Measurements from ENCODE around the gene SERPINB6.
"Not testable (repeated sequence)": the region's sequence is repeated elsewhere in the genome, so short reads cannot be mapped to it uniquely, and the experiment has no call there.

The SERPINB6 gene

GRCh38 chr6:2978923-2979322 is 7.6 kb upstream of the SERPINB6 start:
- DNase-seq (ENCODE audit: extremely low spot score) = no peak
- ChIA-PET POLR2A (no interaction called here), CTCF (interaction anchor here (1.1 to 6.2 kb wide), 3 partner anchors 10 to 35 kb away, joined by 3 to 40 read pairs (median 7); no protein-coding TSS in a partner anchor)
- no peak for TF ChIP-seq CTCF (IDR thresholded peaks at IDR 0.05; ENCODE audit: control extremely low read depth, extremely low read depth, low read depth, missing control alignments)

- no peak for DNase-seq (ENCODE audit: extremely low spot score)
- no peak for TF ChIP-seq CTCF (IDR thresholded peaks at IDR 0.05; ENCODE audit: control extremely low read depth, extremely low read depth, low read depth, missing control alignments)
- POLR2A ChIA-PET = no interaction called here
- CTCF ChIA-PET = interaction anchor here (1.4 to 6.2 kb wide), 2 partner anchors 11 to 132 kb away, joined by 4 to 40 read pairs; no protein-coding TSS in a partner anchor
These were observed 6.6 kb upstream of the SERPINB6 start for GRCh38 chr6:2977799-2978590.

DNA sequence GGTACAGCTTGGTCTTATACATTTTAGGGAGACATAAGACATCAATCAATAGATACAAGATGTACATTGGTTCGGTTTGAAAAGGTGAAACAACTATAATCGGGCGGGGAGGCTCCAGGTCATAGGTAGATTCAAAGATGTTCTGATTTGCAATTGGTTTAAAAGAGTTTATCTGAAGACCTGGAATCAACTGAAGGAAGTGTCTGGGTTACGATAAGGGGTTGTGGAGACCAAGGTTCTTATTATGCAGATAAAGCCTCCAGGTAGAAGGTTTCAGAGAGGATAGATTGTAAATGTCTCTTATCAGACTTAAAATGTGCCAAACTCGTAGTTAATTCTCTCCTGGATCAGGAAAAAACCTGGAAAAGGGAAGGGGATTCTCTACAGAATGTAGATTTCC is 5.9 kb upstream of the SERPINB6 start:
- DNase-seq (ENCODE audit: extremely low spot score) = no peak
- CTCF ChIA-PET = interaction anchor here (1.4 to 6.2 kb wide), 2 partner anchors 12 to 131 kb away, joined by 4 to 40 read pairs; no protein-coding TSS in a partner anchor
- TF ChIP-seq CTCF (IDR thresholded peaks at IDR 0.05; ENCODE audit: control extremely low read depth, extremely low read depth, low read depth, missing control alignments) = no peak
- POLR2A ChIA-PET = no interaction called here

DNA sequence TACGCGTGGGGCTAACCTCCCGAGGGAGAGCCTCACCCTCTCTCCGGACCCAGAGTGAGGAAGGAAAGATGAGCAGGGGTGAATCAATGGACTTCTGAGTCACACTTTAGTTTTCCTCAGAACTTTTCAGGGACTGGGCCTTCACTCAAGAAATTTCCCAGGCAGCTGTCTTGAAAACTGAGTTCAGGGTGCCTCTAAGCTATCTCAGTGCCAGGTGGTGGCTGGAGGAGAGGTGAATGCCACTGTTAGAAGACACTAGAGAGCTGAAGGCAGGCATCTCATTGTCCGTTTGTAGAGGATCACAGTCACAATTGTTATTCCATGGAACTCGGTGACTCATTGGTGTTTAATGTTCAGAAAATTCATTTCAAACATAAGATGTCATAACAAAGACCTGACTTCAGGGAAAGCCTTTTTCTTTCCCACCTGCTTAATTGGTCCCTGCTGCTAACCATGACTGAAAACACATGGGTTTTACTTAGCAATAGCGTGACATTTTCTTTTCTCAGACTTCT is 5.3 kb upstream of the SERPINB6 start:
- no peak for DNase-seq (ENCODE audit: extremely low spot score)
- TF ChIP-seq CTCF (IDR thresholded peaks at IDR 0.05; ENCODE audit: control extremely low read depth, extremely low read depth, low read depth, missing control alignments) = no peak
- ChIA-PET POLR2A (no interaction called here), CTCF (interaction anchor here (1.7 to 6.2 kb wide), 2 partner anchors 12 to 24 kb away, joined by 6 to 40 read pairs; no protein-coding TSS in a partner anchor)

- ChIA-PET POLR2A (no interaction called here), CTCF (interaction anchor here (1.0 to 6.2 kb wide), 5 partner anchors 8 to 276 kb away, joined by 3 to 40 read pairs (median 4); no protein-coding TSS in a partner anchor)
- DNase-seq (ENCODE audit: extremely low spot score) = no peak
- no peak for TF ChIP-seq CTCF (IDR thresholded peaks at IDR 0.05; ENCODE audit: control extremely low read depth, extremely low read depth, low read depth, missing control alignments)
These were observed 4.7 kb upstream of the SERPINB6 start for GRCh38 chr6:2976060-2976459.

GRCh38 chr6:2973676-2974075 is 2.3 kb upstream of the SERPINB6 start:
- no peak for DNase-seq (ENCODE audit: extremely low spot score)
- CTCF ChIA-PET = interaction anchor here (1.6 to 6.2 kb wide), 2 partner anchors 10 to 15 kb away, joined by 4 to 40 read pairs; no protein-coding TSS in a partner anchor
- POLR2A ChIA-PET = no interaction called here
- TF ChIP-seq CTCF (IDR thresholded peaks at IDR 0.05; ENCODE audit: control extremely low read depth, extremely low read depth, low read depth, missing control alignments) = no peak

- POLR2A ChIA-PET; DNase-seq (ENCODE audit: extremely low spot score): not testable (repeated sequence)
- CTCF ChIA-PET = interaction anchor here (1.6 to 6.2 kb wide), 2 partner anchors 11 to 16 kb away, joined by 4 to 40 read pairs; no protein-coding TSS in a partner anchor
These were observed 1.8 kb upstream of the SERPINB6 start for GRCh38 chr6:2973180-2973579.

- ChIA-PET CTCF (interaction anchor here (1.6 to 6.2 kb wide), 2 partner anchors 11 to 16 kb away, joined by 4 to 40 read pairs; no protein-coding TSS in a partner anchor), POLR2A (interaction anchor here (0.6 kb wide), 1 partner anchor 121 kb away, joined by 5 read pairs; no protein-coding TSS in a partner anchor)
- DNase-seq (ENCODE audit: extremely low spot score) = not testable (repeated sequence)
These were observed 1.3 kb upstream of the SERPINB6 start for GRCh38 chr6:2972685-2973084.

DNA sequence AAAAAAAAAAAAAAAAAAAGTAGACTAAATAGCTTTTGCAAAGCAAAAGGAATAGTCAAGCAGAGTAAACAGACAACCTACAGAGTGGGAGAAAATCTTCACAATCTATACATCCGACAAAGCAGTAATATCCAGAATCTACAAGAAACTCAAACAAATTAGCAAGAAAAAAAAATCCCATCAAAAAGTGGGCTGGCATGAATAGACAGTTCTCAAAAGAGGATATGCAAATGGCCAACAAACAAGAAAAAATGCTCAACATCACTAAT is 786 bp upstream of the SERPINB6 start:
- DNase-seq (ENCODE audit: extremely low spot score) = not testable (repeated sequence)
- ChIA-PET CTCF (interaction anchor here (1.3 kb wide), 1 partner anchor 126 kb away, joined by 3 read pairs; no protein-coding TSS in a partner anchor), POLR2A (interaction anchor here (0.6 kb wide), 1 partner anchor 121 kb away, joined by 5 read pairs; no protein-coding TSS in a partner anchor)
